GM23338 (cell line): Measurements from ENCODE around the gene CDKL4. TPM values are rescaled to one million over a fixed set of nuclear protein-coding genes. Genes with fewer than 3 reads are reported as not detected.

Source experiments
- ATAC-seq: fragments of 200-7000 bp; cut with Tn5 transposase; 3 replicates; pipeline ENCODE4 v1.9.1; 2020
- DNase-seq: peaks from one replicate; pipeline ENCODE4 v3.0.0-alpha.2; 2015; ENCODE audit warnings: low spot score
- H2AFZ ChIP-seq: fragments of 200-600 bp; sonication (generic); 2 replicates; pipeline ENCODE4 v1.8.0; 2016; ENCODE audit warnings: antibody characterized with exemption, mild to moderate bottlenecking, moderate library complexity
- H3F3A ChIP-seq: fragments of 200-600 bp; sonication (generic); replicated peaks from 2 replicates; pipeline ENCODE4 v1.8.0; 2017; ENCODE audit warnings: antibody characterized with exemption, mixed run types, low read depth
- H3K27ac ChIP-seq: fragments of 200-600 bp; sonication (generic); 2 replicates; pipeline ENCODE4 v1.6.1; 2016; ENCODE audit warnings: low read depth
- H3K27me3 ChIP-seq: fragments of 200-600 bp; sonication (generic); 2 replicates; pipeline ENCODE4 v1.8.0; 2016; ENCODE audit warnings: mild to moderate bottlenecking, mixed run types, moderate library complexity; ENCODE audit not compliant: insufficient read depth
- H3K36me3 ChIP-seq: fragments of 200-600 bp; sonication (generic); 2 replicates; pipeline ENCODE4 v1.8.0; 2016; ENCODE audit warnings: mild to moderate bottlenecking; ENCODE audit not compliant: insufficient read depth
- H3K4me1 ChIP-seq: fragments of 200-600 bp; sonication (generic); 2 replicates; pipeline ENCODE4 v1.8.0; 2016; ENCODE audit warnings: mild to moderate bottlenecking, moderate library complexity; ENCODE audit not compliant: insufficient read depth
- H3K4me2 ChIP-seq: fragments of 200-600 bp; sonication (generic); 2 replicates; pipeline ENCODE4 v1.7.1; 2017; ENCODE audit warnings: mixed run types
- H3K4me3 ChIP-seq: fragments of 200-600 bp; sonication (generic); 2 replicates; pipeline ENCODE4 v1.6.1; 2016; ENCODE audit warnings: mixed run types
- H3K79me2 ChIP-seq: fragments of 200-600 bp; sonication (generic); replicated peaks from 2 replicates; pipeline ENCODE4 v1.8.0; 2017; ENCODE audit warnings: mild to moderate bottlenecking; ENCODE audit not compliant: insufficient read depth
- H3K9me2 ChIP-seq: fragments of 200-600 bp; sonication (generic); 2 replicates; pipeline ENCODE4 v1.8.0; 2017; ENCODE audit not compliant: insufficient read depth
- H4K20me1 ChIP-seq: fragments of 200-600 bp; sonication (generic); replicated peaks from 2 replicates; pipeline ENCODE4 v1.8.0; 2017; ENCODE audit warnings: mild to moderate bottlenecking; ENCODE audit not compliant: insufficient read depth
- H3K27ac Mint-ChIP-seq: 2 replicates; pipeline ENCODE4 v1.8.0; 2020; ENCODE audit warnings: inconsistent platforms, mild to moderate bottlenecking, moderate library complexity, mixed read lengths
- H3K27me3 Mint-ChIP-seq: 3 replicates; pipeline ENCODE4 v1.8.0; 2022; ENCODE audit warnings: low read depth, mild to moderate bottlenecking, moderate library complexity, mixed read lengths, inconsistent platforms; ENCODE audit not compliant: insufficient read depth, poor library complexity
- H3K36me3 Mint-ChIP-seq: 3 replicates; pipeline ENCODE4 v1.8.0; 2021; ENCODE audit warnings: low read depth, mild to moderate bottlenecking, inconsistent platforms, moderate library complexity, mixed read lengths
- H3K4me1 Mint-ChIP-seq: 3 replicates; pipeline ENCODE4 v1.8.0; 2020; ENCODE audit warnings: mild to moderate bottlenecking, inconsistent platforms, mixed read lengths
- H3K4me3 Mint-ChIP-seq: 3 replicates; pipeline ENCODE4 v1.8.0; 2021; ENCODE audit warnings: moderate library complexity, mild to moderate bottlenecking, inconsistent platforms, mixed read lengths
- H3K9me3 Mint-ChIP-seq: 3 replicates; pipeline ENCODE4 v1.8.0; 2020; ENCODE audit warnings: moderate library complexity, mild to moderate bottlenecking, inconsistent platforms, mixed read lengths
- CREB1 ChIP-seq: fragments of 250-450 bp; sonication (Bioruptor Pico); IDR thresholded peaks from 2 replicates; pipeline ENCODE4 v1.5.0; 2020; ENCODE audit warnings: low read depth, mild to moderate bottlenecking, moderate library complexity
- EZH2phosphoT487 ChIP-seq: fragments of 200-600 bp; sonication (generic); IDR thresholded peaks from one replicate; pipeline ENCODE4 v1.8.1; 2018; ENCODE audit warnings: antibody characterized with exemption; ENCODE audit not compliant: unreplicated experiment
- NANOG ChIP-seq: IDR thresholded peaks from 2 replicates; pipeline ENCODE4 v1.6.1; 2016; ENCODE audit warnings: antibody characterized with exemption, borderline replicate concordance
- POLR2AphosphoS5 ChIP-seq: IDR thresholded peaks from 2 replicates; pipeline ENCODE4 v1.6.1; 2016; ENCODE audit warnings: antibody characterized with exemption, low read depth
- ZNF331 ChIP-seq: fragments of 250-450 bp; sonication (Bioruptor Pico); IDR thresholded peaks from 2 replicates; pipeline ENCODE4 v1.5.0; 2020; ENCODE audit warnings: low read depth, mild to moderate bottlenecking, moderate library complexity
- ZNF462 ChIP-seq: fragments of 250-450 bp; sonication (Bioruptor Pico); IDR thresholded peaks from 2 replicates; pipeline ENCODE4 v1.5.0; 2020; ENCODE audit warnings: mild to moderate bottlenecking, moderate library complexity
- polyA plus RNA-seq: library from polyadenylated mRNA; unstranded; fragments of >200 nt; fragmentation: Nextera tagmentation; extraction: Ambion mirVana; gene quantifications from 2 replicates; pipeline ENCODE4 v1.2.1, GENCODE V29; 2016
- total RNA-seq: library from RNA; depleted of rRNA; stranded (reverse); fragments of >200 nt; shearing (Covaris generic); gene quantifications from 2 replicates; pipeline ENCODE4 v1.2.3, GENCODE V29; 2014

CDKL4 gene
- total and polyA plus RNA-seq, 2 experiments from 2014 or later: 0.24 TPM; not detected in 1

GRCh38 chr2:39213015-39213414 is 30.8 kb downstream of the CDKL4 start (continued):
- TF ChIP-seq ZNF462 (CRISPR knock-in tag) (no peak), EZH2phosphoT487 (no peak), POLR2AphosphoS5 (no peak), CREB1 (CRISPR knock-in tag) (no peak), NANOG (no peak)

- no peaks in the 10 kb centered on the region for H3K36me3 Mint-ChIP-seq
- H3K4me3 Mint-ChIP-seq: no peak overlapping the region
- no peaks in the 10 kb centered on the region; the same call in 1 of the 2 replicates for H3F3A ChIP-seq
- H3K27me3 Mint-ChIP-seq: no peaks in the 10 kb centered on the region
- H4K20me1 ChIP-seq: no peaks in the 10 kb centered on the region
- H3K27ac Mint-ChIP-seq: no peak overlapping the region
- H3K79me2 ChIP-seq: no peaks in the 10 kb centered on the region
- no peak overlapping the region for H3K27ac ChIP-seq
- ATAC-seq: no peak
- no peak for DNase-seq
- no peaks in the 10 kb centered on the region for H3K27me3 ChIP-seq
- H3K4me1 ChIP-seq: no peaks in the 10 kb centered on the region
- no peaks in the 10 kb centered on the region for H3K36me3 ChIP-seq
- H2AFZ ChIP-seq: no peak overlapping the region
- no peak overlapping the region for H3K4me2 ChIP-seq
- H3K9me3 Mint-ChIP-seq: no peaks in the 10 kb centered on the region
- H3K4me1 Mint-ChIP-seq: no peaks in the 10 kb centered on the region; the same call in 2 of the 3 replicates
- no peaks in the 10 kb centered on the region for H3K9me2 ChIP-seq
- no peak overlapping the region for H3K4me3 ChIP-seq
- TF ChIP-seq ZNF331 (CRISPR knock-in tag) (no peak), ZNF462 (CRISPR knock-in tag) (no peak)
These were observed 32.9 kb downstream of the CDKL4 start for GRCh38 chr2:39210846-39211245.
